ENCODE measurements around the gene EFNA5. TPM values are rescaled to one million over a fixed set of nuclear protein-coding genes. Genes with fewer than 3 reads are reported as not detected.

Gene EFNA5
- total and polyA plus RNA-seq, 8 donors = 0.29 to 187 (median 3.1) TPM

DNA sequence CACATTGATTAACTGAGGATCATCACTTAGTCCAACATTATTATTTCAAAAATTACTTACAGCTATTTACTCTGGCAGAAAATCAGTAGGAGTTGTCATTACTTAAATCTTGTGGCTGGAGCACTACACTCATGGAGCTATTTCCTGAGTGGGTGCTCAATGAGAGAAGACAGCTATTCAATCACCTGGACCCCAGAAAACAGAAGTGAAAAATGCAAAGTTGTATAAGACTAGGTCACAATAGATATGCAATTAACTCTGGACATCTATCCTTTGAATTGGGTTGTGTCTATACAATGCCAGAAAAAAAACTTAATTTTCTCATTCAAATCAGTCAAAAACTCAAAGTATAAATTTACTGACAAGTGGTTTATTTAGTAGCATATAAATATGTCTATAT, 340.9 kb downstream of the EFNA5 start:
- TF ChIP-seq, protein P1, sequence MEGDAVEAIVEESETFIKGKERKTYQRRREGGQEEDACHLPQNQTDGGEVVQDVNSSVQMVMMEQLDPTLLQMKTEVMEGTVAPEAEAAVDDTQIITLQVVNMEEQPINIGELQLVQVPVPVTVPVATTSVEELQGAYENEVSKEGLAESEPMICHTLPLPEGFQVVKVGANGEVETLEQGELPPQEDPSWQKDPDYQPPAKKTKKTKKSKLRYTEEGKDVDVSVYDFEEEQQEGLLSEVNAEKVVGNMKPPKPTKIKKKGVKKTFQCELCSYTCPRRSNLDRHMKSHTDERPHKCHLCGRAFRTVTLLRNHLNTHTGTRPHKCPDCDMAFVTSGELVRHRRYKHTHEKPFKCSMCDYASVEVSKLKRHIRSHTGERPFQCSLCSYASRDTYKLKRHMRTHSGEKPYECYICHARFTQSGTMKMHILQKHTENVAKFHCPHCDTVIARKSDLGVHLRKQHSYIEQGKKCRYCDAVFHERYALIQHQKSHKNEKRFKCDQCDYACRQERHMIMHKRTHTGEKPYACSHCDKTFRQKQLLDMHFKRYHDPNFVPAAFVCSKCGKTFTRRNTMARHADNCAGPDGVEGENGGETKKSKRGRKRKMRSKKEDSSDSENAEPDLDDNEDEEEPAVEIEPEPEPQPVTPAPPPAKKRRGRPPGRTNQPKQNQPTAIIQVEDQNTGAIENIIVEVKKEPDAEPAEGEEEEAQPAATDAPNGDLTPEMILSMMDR (IDR thresholded peaks at IDR 0.05) = no peak
- no peak for TF ChIP-seq POLR2A (IDR thresholded peaks at IDR 0.05)
- H3K4me3 ChIP-seq = no peak overlapping the region
- no peaks in the 10 kb centered on the region for H3K27me3 ChIP-seq
- intact Hi-C loops (cut with DNase I; ENCODE audit: low total_unique reads) = no loop called here
- H3K36me3 ChIP-seq = no peaks in the 10 kb centered on the region
- H3K27ac ChIP-seq = no peak overlapping the region
- H3K4me1 ChIP-seq = no peaks in the 10 kb centered on the region
- no peak for DNase-seq
- H3K9me3 ChIP-seq = no peaks in the 10 kb centered on the region
